Mesothelial cell of epicardium (in vitro differentiated cells): ENCODE data around the gene MCCC2. TPM values are rescaled to one million over a fixed set of nuclear protein-coding genes. Genes with fewer than 3 reads are reported as not detected.
"Not testable (repeated sequence)": the region's sequence is repeated elsewhere in the genome, so short reads cannot be mapped to it uniquely, and the experiment has no call there.

Source experiments
- DNase-seq, 2 experiments: peaks; one replicate each; pipeline ENCODE4 v3.0.0; 2021; ENCODE audit warnings: low spot score in 2 of 2; ENCODE audit not compliant: unreplicated experiment in 2 of 2
- H3K27ac Mint-ChIP-seq: 2 replicates; pipeline ENCODE4 v1.8.0; 2021; ENCODE audit warnings: mixed read lengths
- H3K27me3 Mint-ChIP-seq: 2 replicates; pipeline ENCODE4 v1.8.0; 2021; ENCODE audit warnings: low read depth, mixed read lengths
- H3K36me3 Mint-ChIP-seq: 2 replicates; pipeline ENCODE4 v1.8.0; 2021; ENCODE audit warnings: mixed read lengths
- H3K4me1 Mint-ChIP-seq: 2 replicates; pipeline ENCODE4 v1.8.0; 2021; ENCODE audit warnings: mixed read lengths
- H3K4me3 Mint-ChIP-seq: 2 replicates; pipeline ENCODE4 v1.8.0; 2021; ENCODE audit warnings: mild to moderate bottlenecking, moderate library complexity, mixed read lengths
- H3K9me3 Mint-ChIP-seq: 2 replicates; pipeline ENCODE4 v1.8.0; 2021; ENCODE audit warnings: mixed read lengths
- total RNA-seq: library from RNA; stranded (reverse); gene quantifications from 3 replicates; pipeline ENCODE4 v1.2.1, GENCODE V29; 2021
- TF ChIP-seq, protein P1 (sequence below): fragments of 200-600 bp; sonication (generic); IDR thresholded peaks from one replicate; pipeline ENCODE4 v1.5.0; 2021; ENCODE audit warnings: antibody characterized with exemption; ENCODE audit not compliant: unreplicated experiment

The MCCC2 gene
- total RNA-seq, 1 donor from 2014 or later: 44.6 TPM

DNA sequence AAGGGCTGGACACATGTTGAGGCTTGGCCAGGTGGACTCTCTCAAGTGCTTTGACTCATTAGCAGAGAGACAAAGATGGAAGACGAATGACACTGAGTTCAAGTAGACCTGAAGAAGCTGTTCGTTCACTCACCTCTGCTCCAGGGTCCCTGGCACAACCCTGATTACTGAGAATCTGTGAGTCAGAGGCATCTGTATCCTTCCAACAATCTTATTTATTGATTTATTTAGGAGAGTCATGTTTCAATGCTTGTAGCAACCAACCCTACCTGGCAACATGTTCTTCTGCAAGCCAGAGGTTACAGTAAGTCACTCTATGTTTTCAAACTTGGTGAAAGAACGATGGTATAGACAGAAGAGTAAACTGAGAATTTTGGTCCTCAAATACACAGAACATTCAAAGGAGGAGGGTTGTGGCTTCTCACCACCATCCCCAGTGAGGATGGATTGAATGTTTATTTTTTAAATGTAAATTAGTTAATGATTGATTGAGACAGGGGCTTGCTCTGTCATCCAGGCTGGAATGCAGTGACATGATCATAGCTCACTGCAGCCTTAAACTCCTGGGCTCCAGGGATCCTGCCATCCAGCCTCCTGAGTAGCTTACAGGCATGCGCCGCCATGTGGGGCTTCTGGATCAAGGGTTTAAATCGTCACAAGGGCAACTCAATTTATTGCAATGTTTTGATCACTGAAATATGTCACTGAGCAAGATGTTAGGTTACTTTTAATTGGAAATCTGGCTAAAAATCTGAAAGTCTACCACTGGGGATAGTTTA is 76.2 kb downstream of the MCCC2 start:
- Mint-ChIP-seq H3K27ac (no peak overlapping the region), H3K36me3 (peaks cover 2% of the 10 kb centered on the region), H3K9me3 (no peaks in the 10 kb centered on the region), H3K4me1 (peaks cover 13% of the 10 kb centered on the region), H3K4me3 (no peak overlapping the region), H3K27me3 (no peaks in the 10 kb centered on the region)
- no peak for DNase-seq
- TF ChIP-seq, protein P1, sequence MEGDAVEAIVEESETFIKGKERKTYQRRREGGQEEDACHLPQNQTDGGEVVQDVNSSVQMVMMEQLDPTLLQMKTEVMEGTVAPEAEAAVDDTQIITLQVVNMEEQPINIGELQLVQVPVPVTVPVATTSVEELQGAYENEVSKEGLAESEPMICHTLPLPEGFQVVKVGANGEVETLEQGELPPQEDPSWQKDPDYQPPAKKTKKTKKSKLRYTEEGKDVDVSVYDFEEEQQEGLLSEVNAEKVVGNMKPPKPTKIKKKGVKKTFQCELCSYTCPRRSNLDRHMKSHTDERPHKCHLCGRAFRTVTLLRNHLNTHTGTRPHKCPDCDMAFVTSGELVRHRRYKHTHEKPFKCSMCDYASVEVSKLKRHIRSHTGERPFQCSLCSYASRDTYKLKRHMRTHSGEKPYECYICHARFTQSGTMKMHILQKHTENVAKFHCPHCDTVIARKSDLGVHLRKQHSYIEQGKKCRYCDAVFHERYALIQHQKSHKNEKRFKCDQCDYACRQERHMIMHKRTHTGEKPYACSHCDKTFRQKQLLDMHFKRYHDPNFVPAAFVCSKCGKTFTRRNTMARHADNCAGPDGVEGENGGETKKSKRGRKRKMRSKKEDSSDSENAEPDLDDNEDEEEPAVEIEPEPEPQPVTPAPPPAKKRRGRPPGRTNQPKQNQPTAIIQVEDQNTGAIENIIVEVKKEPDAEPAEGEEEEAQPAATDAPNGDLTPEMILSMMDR: no peak

GRCh38 chr5:71664615-71665014 is 77.5 kb downstream of the MCCC2 start:
- not testable (repeated sequence) for H3K4me3 Mint-ChIP-seq, H3K27me3 Mint-ChIP-seq, DNase-seq, H3K27ac Mint-ChIP-seq, H3K36me3 Mint-ChIP-seq, H3K9me3 Mint-ChIP-seq
- H3K4me1 Mint-ChIP-seq: peaks cover 13% of the 10 kb centered on the region

GRCh38 chr5:71666321-71666720 is 79.2 kb downstream of the MCCC2 start:
- no peaks in the 10 kb centered on the region for H3K9me3 Mint-ChIP-seq
- DNase-seq: no peak
- TF ChIP-seq, protein P1: no peak
- H3K4me1 Mint-ChIP-seq: peaks cover 13% of the 10 kb centered on the region
- H3K27ac Mint-ChIP-seq: peak overlapping the region; percentile 18
- H3K36me3 Mint-ChIP-seq: no peaks in the 10 kb centered on the region
- H3K4me3 Mint-ChIP-seq: no peak overlapping the region
- H3K27me3 Mint-ChIP-seq: peaks cover 12% of the 10 kb centered on the region

GRCh38 chr5:71677977-71678376 is 90.8 kb downstream of the MCCC2 start:
- Mint-ChIP-seq H3K4me1 (no peaks in the 10 kb centered on the region), H3K27me3 (peaks cover 45% of the 10 kb centered on the region), H3K4me3 (no peak overlapping the region), H3K36me3 (no peaks in the 10 kb centered on the region), H3K27ac (no peak overlapping the region), H3K9me3 (peaks cover 12% of the 10 kb centered on the region)
- DNase-seq: no peak
- TF ChIP-seq, protein P1: no peak

DNA sequence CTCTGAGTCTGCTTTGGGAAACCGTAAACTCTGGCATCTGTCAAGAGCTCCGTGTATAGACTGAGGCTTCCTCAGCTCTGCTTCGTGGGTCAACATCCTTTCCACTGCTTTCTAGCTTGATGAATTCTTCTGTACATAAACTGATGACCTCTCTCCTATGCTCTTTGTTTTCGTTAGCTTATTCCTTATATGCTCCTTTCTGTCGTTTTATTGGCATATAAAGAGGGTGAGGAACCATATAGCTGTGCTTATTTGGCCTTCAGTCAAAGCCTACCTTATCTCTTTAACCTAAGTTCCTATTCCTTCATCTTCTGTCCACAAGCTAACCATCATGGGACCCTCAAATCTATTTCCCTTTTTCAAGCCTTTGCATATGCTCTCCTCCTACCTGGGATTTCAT is 92.6 kb downstream of the MCCC2 start:
- no peak for DNase-seq
- Mint-ChIP-seq H3K9me3 (peaks cover 10% of the 10 kb centered on the region), H3K36me3 (no peaks in the 10 kb centered on the region), H3K4me3 (no peak overlapping the region), H3K27ac (no peak overlapping the region), H3K27me3 (peaks cover 39% of the 10 kb centered on the region), H3K4me1 (no peaks in the 10 kb centered on the region)
- TF ChIP-seq, protein P1: no peak

DNA sequence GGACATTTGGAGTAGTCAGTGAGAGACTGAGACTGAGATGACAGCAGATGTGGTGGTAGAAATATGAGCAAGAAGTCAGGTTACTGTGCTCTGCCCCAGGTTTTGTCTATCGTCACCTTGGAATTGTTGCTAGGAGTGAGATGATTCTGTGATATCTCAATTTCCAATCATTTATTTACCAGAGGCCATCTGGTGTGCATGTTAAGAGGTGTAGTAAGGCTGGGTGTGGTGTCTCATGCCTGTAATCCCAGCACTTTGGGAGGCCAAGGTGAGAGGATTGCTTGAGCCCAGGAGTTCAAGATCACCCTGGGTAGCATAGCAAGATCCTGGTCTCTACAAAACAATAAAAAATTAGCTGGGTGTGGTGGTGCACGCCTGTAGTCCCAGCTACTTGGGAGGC is 93.4 kb downstream of the MCCC2 start:
- Mint-ChIP-seq H3K27ac (no peak overlapping the region), H3K4me1 (no peaks in the 10 kb centered on the region), H3K27me3 (peaks cover 45% of the 10 kb centered on the region), H3K36me3 (no peaks in the 10 kb centered on the region), H3K9me3 (peaks cover 15% of the 10 kb centered on the region), H3K4me3 (no peak overlapping the region)
- TF ChIP-seq, protein P1: no peak
- DNase-seq: no peak
